ENCODE measurements around the gene ERC1.

DNA sequence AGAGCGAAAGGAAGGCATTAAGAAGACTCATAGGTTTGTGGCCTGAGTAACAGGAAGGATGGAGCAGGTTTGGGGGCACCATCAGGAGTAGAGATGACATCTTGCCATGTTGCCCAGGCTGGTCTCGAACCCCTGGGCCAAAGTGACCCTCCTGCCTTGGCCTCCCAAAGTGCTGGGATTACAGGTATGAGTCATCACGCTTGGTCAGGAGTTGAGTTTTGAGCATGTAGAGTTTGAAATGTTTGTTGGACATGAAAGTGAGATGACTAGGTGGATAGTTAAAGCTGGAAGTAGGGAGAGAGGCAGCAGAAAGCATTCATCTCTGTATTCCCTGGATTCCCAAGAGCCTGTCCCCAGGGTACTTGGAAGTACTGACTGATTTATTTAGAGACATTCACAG is 112.6 kb downstream of the ERC1 start:
- TF ChIP-seq, protein P1, sequence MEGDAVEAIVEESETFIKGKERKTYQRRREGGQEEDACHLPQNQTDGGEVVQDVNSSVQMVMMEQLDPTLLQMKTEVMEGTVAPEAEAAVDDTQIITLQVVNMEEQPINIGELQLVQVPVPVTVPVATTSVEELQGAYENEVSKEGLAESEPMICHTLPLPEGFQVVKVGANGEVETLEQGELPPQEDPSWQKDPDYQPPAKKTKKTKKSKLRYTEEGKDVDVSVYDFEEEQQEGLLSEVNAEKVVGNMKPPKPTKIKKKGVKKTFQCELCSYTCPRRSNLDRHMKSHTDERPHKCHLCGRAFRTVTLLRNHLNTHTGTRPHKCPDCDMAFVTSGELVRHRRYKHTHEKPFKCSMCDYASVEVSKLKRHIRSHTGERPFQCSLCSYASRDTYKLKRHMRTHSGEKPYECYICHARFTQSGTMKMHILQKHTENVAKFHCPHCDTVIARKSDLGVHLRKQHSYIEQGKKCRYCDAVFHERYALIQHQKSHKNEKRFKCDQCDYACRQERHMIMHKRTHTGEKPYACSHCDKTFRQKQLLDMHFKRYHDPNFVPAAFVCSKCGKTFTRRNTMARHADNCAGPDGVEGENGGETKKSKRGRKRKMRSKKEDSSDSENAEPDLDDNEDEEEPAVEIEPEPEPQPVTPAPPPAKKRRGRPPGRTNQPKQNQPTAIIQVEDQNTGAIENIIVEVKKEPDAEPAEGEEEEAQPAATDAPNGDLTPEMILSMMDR (IDR thresholded peaks at IDR 0.05): no peak
- no peak for TF ChIP-seq POLR2AphosphoS5 (IDR thresholded peaks at IDR 0.05; ENCODE audit: insufficient read depth in 1 of 2, low read depth in 1 of 2)
- no peak for TF ChIP-seq POLR2A (IDR thresholded peaks at IDR 0.05)

Measured in vagina (tissue), 2 donors.